HCT116 (cell line): Measurements from ENCODE around the gene MAML3. TPM values are rescaled to one million over a fixed set of nuclear protein-coding genes. Genes with fewer than 3 reads are reported as not detected.

ENCODE experiments used
- ATAC-seq: fragments of 200-7000 bp; cut with Tn5 transposase; 2 replicates; pipeline ENCODE4 v1.9.1; 2020; ENCODE audit warnings: mild to moderate bottlenecking, moderate library complexity
- BruUV-seq: library from RNA; stranded (reverse); fragments of 400-500 nt; replicated peaks from 2 replicates; lab custom pipeline; 2021; lab: Mats Ljungman, UMichigan
- CTCF ChIA-PET: fragments of 300-600 bp; sonication (Branson Sonifier 250); formaldehyde crosslinking; loops from one replicate; lab custom pipeline; 2021; ENCODE audit warnings: antibody characterized with exemption; lab: Charles Lee
- POLR2A ChIA-PET: fragments of 300-600, 350-600 bp; sonication (Branson Sonifier 250); formaldehyde crosslinking; loops from one replicate; lab custom pipeline; 2021; ENCODE audit warnings: antibody characterized with exemption; lab: Charles Lee
- RAD21 ChIA-PET, 2 experiments: fragments of 300-600 bp; sonication (Branson Sonifier 250); formaldehyde crosslinking; loops; one replicate each; lab custom pipeline; 2023; ENCODE audit warnings: low total read pairs in 2 of 2; ENCODE audit not compliant: uncharacterized antibody in 2 of 2, unreplicated experiment in 2 of 2, low non-redundant PET in 1 of 2; lab: Charles Lee
- DNase-seq: peaks from one replicate; pipeline ENCODE4 v3.0.0-alpha.2; 2010; ENCODE audit warnings: low read depth, low spot score
- H2AFZ ChIP-seq: fragments of 200-600 bp; shearing (Covaris generic), sonication (generic); 2 replicates; pipeline ENCODE4 v1.6.1; 2017; ENCODE audit warnings: low read depth, mixed run types, mixed read lengths, antibody characterized with exemption, low read length; ENCODE audit not compliant: poor library complexity, severe bottlenecking
- H3K27ac ChIP-seq: 2 replicates; pipeline ENCODE4 v1.5.1; 2012; ENCODE audit warnings: low read depth, low read length
- H3K27me3 ChIP-seq: fragments of 200-600 bp; sonication (generic); 2 replicates; pipeline ENCODE4 v1.6.1; 2016; ENCODE audit warnings: mixed run types, low read length, mixed read lengths; ENCODE audit not compliant: insufficient read depth
- H3K36me3 ChIP-seq, 2 experiments: fragments of 200-500 bp in 1 of 2; fragments of 200-600 bp in 1 of 2; sonication (Bioruptor generic) in 1 of 2; sonication (generic) in 1 of 2; 2 replicates each; pipeline versions ENCODE4 v1.5.1 to v1.6.1; 2014 to 2016; ENCODE audit warnings: low read length in 2 of 2, inconsistent platforms in 1 of 2, mixed read lengths in 1 of 2, mixed run types in 1 of 2; ENCODE audit not compliant: insufficient read depth in 2 of 2, control insufficient read depth in 1 of 2
- H3K4me1 ChIP-seq, 2 experiments: fragments of 200-600 bp in 1 of 2; sonication (generic) in 1 of 2; 2 replicates each; pipeline versions ENCODE4 v1.5.1 to v1.6.1; 2012 to 2017; ENCODE audit warnings: low read length in 2 of 2, inconsistent platforms in 1 of 2, mild to moderate bottlenecking in 1 of 2, mixed read lengths in 1 of 2, mixed run types in 1 of 2, moderate library complexity in 1 of 2; ENCODE audit not compliant: insufficient read depth in 2 of 2, control insufficient read depth in 1 of 2
- H3K4me2 ChIP-seq: fragments of 200-600 bp; sonication (generic); 2 replicates; pipeline ENCODE4 v1.6.1; 2017; ENCODE audit warnings: mixed run types, low read length, mixed read lengths
- H3K4me3 ChIP-seq, 2 experiments: fragments of 200-600 bp in 1 of 2; sonication (generic) in 1 of 2; replicated peaks in 1 of 2; 2 replicates each; pipeline ENCODE4 v1.5.1; 2011 to 2016; ENCODE audit warnings: low read length in 2 of 2, control low read depth in 1 of 2, low read depth in 1 of 2, mild to moderate bottlenecking in 1 of 2, mixed read lengths in 1 of 2, mixed run types in 1 of 2
- H3K79me2 ChIP-seq: fragments of 200-600 bp; sonication (generic); 2 replicates; pipeline ENCODE4 v1.6.1; 2017; ENCODE audit warnings: mild to moderate bottlenecking, mixed run types, low read length, moderate library complexity, mixed read lengths; ENCODE audit not compliant: insufficient read depth
- H3K9ac ChIP-seq: fragments of 200-600 bp; sonication (generic); 2 replicates; pipeline ENCODE4 v1.6.1; 2016; ENCODE audit warnings: low read length, mixed read lengths
- H3K9me2 ChIP-seq: fragments of 200-600 bp; sonication (generic), shearing (Covaris generic); 2 replicates; pipeline ENCODE4 v1.6.1; 2017; ENCODE audit warnings: mixed run types, mild to moderate bottlenecking, moderate library complexity; ENCODE audit not compliant: insufficient read depth
- H3K9me3 ChIP-seq, 2 experiments: fragments of 200-500 bp in 1 of 2; fragments of 200-600 bp in 1 of 2; sonication (Bioruptor generic) in 1 of 2; sonication (generic) in 1 of 2; 2 replicates each; pipeline ENCODE4 v1.6.1; 2014 to 2017; ENCODE audit warnings: low read length in 2 of 2, mixed read lengths in 2 of 2, inconsistent platforms in 1 of 2, low read depth in 1 of 2, mild to moderate bottlenecking in 1 of 2, mixed run types in 1 of 2, moderate library complexity in 1 of 2; ENCODE audit not compliant: control insufficient read depth in 1 of 2, insufficient read depth in 1 of 2
- H4K20me1 ChIP-seq: fragments of 200-600 bp; sonication (generic), shearing (Covaris generic); 2 replicates; pipeline ENCODE4 v1.6.1; 2017; ENCODE audit warnings: mixed run types, mild to moderate bottlenecking, moderate library complexity; ENCODE audit not compliant: insufficient read depth
- CBX3 ChIP-seq: IDR thresholded peaks from 2 replicates; pipeline ENCODE4 v1.6.1; 2012; ENCODE audit warnings: low read depth
- EGR1 ChIP-seq: IDR thresholded peaks from 2 replicates; pipeline ENCODE4 v1.6.1; 2012; ENCODE audit warnings: low read depth
- ELF1 ChIP-seq: IDR thresholded peaks from 2 replicates; pipeline ENCODE4 v1.6.1; 2012; ENCODE audit warnings: low read depth, borderline replicate concordance
- EZH2 ChIP-seq: fragments of 200-600 bp; sonication (generic); IDR thresholded peaks from 2 replicates; pipeline ENCODE4 v1.6.1; 2017; ENCODE audit warnings: antibody characterized with exemption, mixed run types
- EZH2phosphoT487 ChIP-seq: fragments of 200-600 bp; IDR thresholded peaks from 2 replicates; pipeline ENCODE4 v1.6.1; 2018; ENCODE audit warnings: antibody characterized with exemption, borderline replicate concordance
- FOSL1 ChIP-seq: IDR thresholded peaks from 2 replicates; pipeline ENCODE4 v1.6.1; 2012; ENCODE audit warnings: low read depth
- JUND ChIP-seq: IDR thresholded peaks from 2 replicates; pipeline ENCODE4 v1.6.1; 2012
- MAX ChIP-seq: IDR thresholded peaks from 2 replicates; pipeline ENCODE4 v1.6.1; 2012
- POLR2AphosphoS5 ChIP-seq: IDR thresholded peaks from 2 replicates; pipeline ENCODE4 v1.6.1; 2011; ENCODE audit warnings: mild to moderate bottlenecking, low read depth, low read length, moderate library complexity
- RAD21 ChIP-seq: IDR thresholded peaks from 2 replicates; pipeline ENCODE4 v1.6.1; 2012; ENCODE audit warnings: low read depth, mild to moderate bottlenecking
- REST ChIP-seq: IDR thresholded peaks from 2 replicates; pipeline ENCODE4 v1.6.1; 2012; ENCODE audit warnings: low read depth
- SIN3A ChIP-seq: IDR thresholded peaks from 2 replicates; pipeline ENCODE4 v1.6.1; 2012; ENCODE audit warnings: low read depth
- SRF ChIP-seq: IDR thresholded peaks from 2 replicates; pipeline ENCODE4 v1.6.1; 2012; ENCODE audit warnings: low read depth
- TCF7L2 ChIP-seq: IDR thresholded peaks from 2 replicates; pipeline ENCODE4 v1.7.0; 2011; ENCODE audit warnings: borderline replicate concordance, inconsistent platforms; ENCODE audit not compliant: insufficient read depth, insufficient read length; ENCODE audit errors: extremely low read depth
- YY1 ChIP-seq: IDR thresholded peaks from 2 replicates; pipeline ENCODE4 v1.6.1; 2011; ENCODE audit warnings: low read length, low read depth, moderate library complexity, mild to moderate bottlenecking; ENCODE audit not compliant: insufficient replicate concordance; ENCODE audit errors: extremely low read depth
- ZBTB33 ChIP-seq: IDR thresholded peaks from 2 replicates; pipeline ENCODE4 v1.6.1; 2011; ENCODE audit warnings: mild to moderate bottlenecking, low read length, moderate library complexity; ENCODE audit not compliant: insufficient replicate concordance; ENCODE audit errors: extremely low read depth
- ZFX ChIP-seq: fragments of 450-650 bp; IDR thresholded peaks from 2 replicates; pipeline ENCODE4 v1.6.1; 2017
- intact Hi-C: fragments of 100-400 bp; cut with micrococcal nuclease; formaldehyde crosslinking; loops from 2 replicates; pipeline ENCODE4 v1.10.0; 2022
- total RNA-seq: library from RNA; stranded (reverse); gene quantifications from one replicate; pipeline ENCODE4 v1.2.1, GENCODE V29; 2021; ENCODE audit not compliant: unreplicated experiment

The MAML3 gene
- total RNA-seq, 1 experiment from 2014 or later = 3.1 TPM

DNA sequence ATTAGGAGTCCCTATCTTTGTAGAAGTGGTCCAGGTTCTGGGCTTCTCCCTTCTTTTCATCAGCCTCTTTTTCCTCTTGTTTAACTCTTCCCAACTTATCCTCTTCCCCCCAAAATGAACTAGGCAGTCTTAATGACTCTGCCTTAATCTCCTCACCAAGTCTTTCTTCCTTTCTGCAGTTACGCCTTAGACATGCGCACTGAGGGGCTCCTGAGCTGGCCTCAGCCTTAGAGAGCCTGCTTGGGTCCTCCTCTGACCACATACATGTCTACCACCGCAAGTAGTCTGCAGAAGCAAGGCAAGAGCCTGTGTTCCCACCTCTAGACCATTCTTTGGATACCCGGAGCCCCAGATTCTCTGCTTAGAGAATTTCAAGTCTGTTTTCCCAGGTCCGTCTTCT lies 288.4 kb downstream of the MAML3 start:
- TF ChIP-seq ZFX (no peak), CBX3 (no peak), EGR1 (no peak), EZH2phosphoT487 (no peak), SRF (no peak), ELF1 (no peak), FOSL1 (no peak), SIN3A (no peak)
- ChIA-PET RAD21 (no interaction called here), CTCF (no interaction called here), POLR2A (no interaction called here)
- no peak overlapping the region for H3K9ac ChIP-seq
- intact Hi-C loops = no loop called here
- no peak for ATAC-seq
- H3K4me3 ChIP-seq = no peak overlapping the region
- no peaks in the 10 kb centered on the region for H3K79me2 ChIP-seq
- no peak for DNase-seq
- no peaks in the 10 kb centered on the region for H3K9me3 ChIP-seq
- no TSS peak for BruUV-seq
- no peaks in the 10 kb centered on the region for H3K27me3 ChIP-seq
- H4K20me1 ChIP-seq = no peaks in the 10 kb centered on the region
- H3K4me2 ChIP-seq = no peak overlapping the region
- no peaks in the 10 kb centered on the region for H3K4me1 ChIP-seq
- H2AFZ ChIP-seq = no peak overlapping the region
- H3K27ac ChIP-seq = no peak overlapping the region
- no peaks in the 10 kb centered on the region for H3K36me3 ChIP-seq
- H3K9me2 ChIP-seq = no peaks in the 10 kb centered on the region

DNA sequence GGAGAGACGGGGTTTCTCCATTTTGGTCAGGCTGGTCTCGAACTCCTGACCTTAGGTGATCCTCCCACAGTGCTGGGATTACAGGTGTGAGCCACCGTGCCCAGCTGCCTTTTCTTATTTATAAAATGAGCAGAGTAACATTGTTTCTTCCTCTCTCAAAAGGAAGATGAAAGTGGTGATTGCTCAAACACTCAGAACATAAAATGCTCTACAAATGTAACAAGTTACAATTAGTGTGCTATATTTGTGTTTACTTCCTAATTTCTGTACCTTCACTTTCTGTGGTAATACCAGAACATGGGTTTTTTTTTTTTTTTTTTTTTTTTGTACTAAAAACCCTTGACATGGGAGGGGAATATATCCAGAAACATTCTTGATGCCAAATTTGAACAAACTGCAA lies 290.5 kb downstream of the MAML3 start:
- DNase-seq (no peak), ATAC-seq (no peak)
- H3K4me2 ChIP-seq = no peak overlapping the region
- BruUV-seq = no TSS peak
- no peaks in the 10 kb centered on the region for H3K9me2 ChIP-seq
- CTCF ChIA-PET = no interaction called here
- H4K20me1 ChIP-seq = no peaks in the 10 kb centered on the region
- no peaks in the 10 kb centered on the region for H3K27me3 ChIP-seq
- no peak overlapping the region for H2AFZ ChIP-seq
- no peak overlapping the region for H3K27ac ChIP-seq
- RAD21 ChIA-PET = no interaction called here
- intact Hi-C loops = no loop called here
- no peak overlapping the region for H3K4me3 ChIP-seq
- H3K79me2 ChIP-seq = no peaks in the 10 kb centered on the region
- H3K9ac ChIP-seq = no peak overlapping the region
- H3K9me3 ChIP-seq = no peaks in the 10 kb centered on the region
- no peaks in the 10 kb centered on the region for H3K4me1 ChIP-seq
- H3K36me3 ChIP-seq = no peaks in the 10 kb centered on the region
- POLR2A ChIA-PET = no interaction called here
- TF ChIP-seq MAX (no peak), RAD21 (no peak), REST (no peak), EZH2phosphoT487 (no peak), JUND (no peak), SIN3A (no peak), ZBTB33 (no peak), ZFX (no peak), EZH2 (no peak), ELF1 (no peak), TCF7L2 (no peak), POLR2AphosphoS5 (no peak), YY1 (no peak)
